Hepatocyte (in vitro differentiated cells): ENCODE results near the gene TTC1. TPM values are rescaled to one million over a fixed set of nuclear protein-coding genes. Genes with fewer than 3 reads are reported as not detected.

Experiments used
- DNase-seq: peaks from one replicate; pipeline ENCODE4 v3.0.0-alpha.2; 2016; ENCODE audit warnings: low spot score
- H2AFZ ChIP-seq: fragments of 200-600 bp; sonication (generic); 2 replicates; pipeline ENCODE4 v1.6.0; 2016; ENCODE audit warnings: antibody characterized with exemption, mild to moderate bottlenecking
- H3K27ac ChIP-seq: fragments of 200-600 bp; sonication (generic); 2 replicates; pipeline ENCODE4 v1.5.1; 2016; ENCODE audit warnings: mild to moderate bottlenecking
- H3K27me3 ChIP-seq: fragments of 200-600 bp; sonication (generic); 2 replicates; pipeline ENCODE4 v1.6.1; 2016
- H3K36me3 ChIP-seq: fragments of 200-600 bp; sonication (generic); replicated peaks from 2 replicates; pipeline ENCODE4 v1.5.1; 2016; ENCODE audit warnings: low read depth; ENCODE audit not compliant: insufficient read depth
- H3K4me1 ChIP-seq: fragments of 200-600 bp; sonication (generic); 2 replicates; pipeline ENCODE4 v1.5.1; 2016; ENCODE audit warnings: mild to moderate bottlenecking, moderate library complexity; ENCODE audit not compliant: insufficient read depth
- H3K4me2 ChIP-seq: fragments of 200-600 bp; sonication (generic); 2 replicates; pipeline ENCODE4 v1.6.0; 2016
- H3K4me3 ChIP-seq: fragments of 200-600 bp; sonication (generic); 2 replicates; pipeline ENCODE4 v1.5.1; 2016; ENCODE audit warnings: mild to moderate bottlenecking
- H3K79me2 ChIP-seq: fragments of 200-600 bp; sonication (generic); 2 replicates; pipeline ENCODE4 v1.6.0; 2017; ENCODE audit warnings: mild to moderate bottlenecking
- H3K9me2 ChIP-seq: fragments of 200-600 bp; sonication (generic); replicated peaks from 2 replicates; pipeline ENCODE4 v1.6.0; 2017; ENCODE audit warnings: mild to moderate bottlenecking; ENCODE audit not compliant: insufficient read depth
- H3K9me3 ChIP-seq: fragments of 200-600 bp; sonication (generic); 2 replicates; pipeline ENCODE4 v1.5.1; 2016; ENCODE audit warnings: low read depth, mild to moderate bottlenecking
- H4K20me1 ChIP-seq: fragments of 200-600 bp; sonication (generic); 2 replicates; pipeline ENCODE4 v1.6.0; 2016; ENCODE audit warnings: mild to moderate bottlenecking; ENCODE audit not compliant: insufficient read depth, poor library complexity, severe bottlenecking
- CTCF ChIP-seq: fragments of 200-600 bp; sonication (generic); IDR thresholded peaks from 2 replicates; pipeline ENCODE4 v1.5.1; 2016; ENCODE audit warnings: antibody characterized with exemption, mild to moderate bottlenecking; ENCODE audit not compliant: poor library complexity
- EZH2 ChIP-seq: fragments of 200-600 bp; sonication (generic); IDR thresholded peaks from 2 replicates; pipeline ENCODE4 v1.6.1; 2016; ENCODE audit warnings: antibody characterized with exemption, mild to moderate bottlenecking, borderline replicate concordance
- EZH2phosphoT487 ChIP-seq: fragments of 200-600 bp; sonication (generic); IDR thresholded peaks from one replicate; pipeline ENCODE4 v1.6.1; 2018; ENCODE audit warnings: antibody characterized with exemption, mild to moderate bottlenecking, low read depth, moderate library complexity; ENCODE audit not compliant: unreplicated experiment, severe bottlenecking
- WGBS: methylation state at CpG from one replicate; pipeline ENCODE4 v1.1.6; 2016; ENCODE audit warnings: low lambda C conversion rate; ENCODE audit errors: missing lambda C conversion rate; 5-methylcytosine and 5-hydroxymethylcytosine counted together
- polyA plus RNA-seq: library from polyadenylated mRNA; unstranded; fragments of >200 nt; fragmentation: Nextera tagmentation; extraction: Ambion mirVana; gene quantifications from 2 replicates; pipeline ENCODE4 v1.2.1, GENCODE V29; 2016
- total RNA-seq: library from RNA; depleted of rRNA; stranded (reverse); fragments of >200 nt; gene quantifications from 2 replicates; pipeline ENCODE4 v1.2.3, GENCODE V29; 2014

TTC1 gene
- total and polyA plus RNA-seq, 2 experiments from 2014 or later: 46.9 to 57.3 TPM

- no peak overlapping the region for H2AFZ ChIP-seq
- no peak for DNase-seq
- no peaks in the 10 kb centered on the region for H3K9me2 ChIP-seq
- no peaks in the 10 kb centered on the region for H4K20me1 ChIP-seq
- H3K4me3 ChIP-seq: no peak overlapping the region
- peaks cover 4% of the 10 kb centered on the region for H3K36me3 ChIP-seq
- TF ChIP-seq EZH2phosphoT487: no peak
- no peak for TF ChIP-seq EZH2
- TF ChIP-seq CTCF: no peak
- peaks cover 6% of the 10 kb centered on the region for H3K4me1 ChIP-seq
- H3K4me2 ChIP-seq: no peak overlapping the region
- H3K9me3 ChIP-seq: no peaks in the 10 kb centered on the region
- no peak overlapping the region for H3K27ac ChIP-seq
- no peaks in the 10 kb centered on the region for H3K27me3 ChIP-seq
- H3K79me2 ChIP-seq: peaks cover 6% of the 10 kb centered on the region
- WGBS: 100% methylated on average over 1 of the region's 1 CpG
These were observed 27.3 kb downstream of the TTC1 start for GRCh38 chr5:160036243-160036642.

GRCh38 chr5:160036884-160037283 is 27.9 kb downstream of the TTC1 start:
- TF ChIP-seq EZH2phosphoT487 (no peak), CTCF (no peak), EZH2 (no peak)
- Histone ChIP-seq H4K20me1 (no peaks in the 10 kb centered on the region), H3K9me3 (no peaks in the 10 kb centered on the region), H3K9me2 (no peaks in the 10 kb centered on the region), H3K36me3 (peaks cover 4% of the 10 kb centered on the region), H3K4me3 (no peak overlapping the region), H3K4me1 (peaks cover 5% of the 10 kb centered on the region), H3K27ac (no peak overlapping the region), H2AFZ (no peak overlapping the region), H3K79me2 (peaks cover 4% of the 10 kb centered on the region), H3K4me2 (no peak overlapping the region), H3K27me3 (no peaks in the 10 kb centered on the region)
- no peak for DNase-seq

DNA sequence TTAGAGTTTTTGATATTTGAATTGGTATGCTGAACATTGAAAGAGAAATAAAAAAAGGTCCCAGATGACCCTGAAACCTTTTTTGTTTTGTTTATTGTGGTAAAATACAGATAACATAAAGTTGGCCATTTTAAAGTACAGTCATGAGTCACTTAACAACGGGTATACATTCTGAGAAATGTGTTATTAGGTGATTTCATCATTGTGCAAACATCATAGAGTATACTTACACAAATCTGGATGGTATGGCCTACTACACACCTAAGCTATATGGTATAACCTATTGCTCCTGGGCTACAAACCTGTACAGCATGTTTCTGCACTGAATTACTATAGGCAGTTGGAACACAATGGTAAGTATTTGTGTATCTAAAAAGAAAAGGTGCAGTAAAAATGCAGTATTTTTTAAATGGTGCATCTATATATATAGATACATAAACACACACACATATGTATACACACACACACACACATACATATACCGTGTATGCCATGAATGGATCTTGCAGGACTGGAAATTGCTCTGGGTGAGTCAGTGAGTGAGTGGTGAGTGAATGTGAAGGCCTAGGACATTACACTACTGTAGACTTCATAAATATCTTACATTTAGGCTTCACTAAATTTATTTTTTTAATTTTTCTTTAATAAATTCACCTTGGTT is 31.0 kb downstream of the TTC1 start:
- WGBS: 67% methylated on average over 2 of the region's 2 CpGs
- Histone ChIP-seq H2AFZ (no peak overlapping the region), H3K4me3 (no peak overlapping the region), H4K20me1 (no peaks in the 10 kb centered on the region), H3K36me3 (no peaks in the 10 kb centered on the region), H3K27me3 (no peaks in the 10 kb centered on the region), H3K4me1 (peaks cover 5% of the 10 kb centered on the region), H3K27ac (peak overlapping the region; percentile 36), H3K9me3 (no peaks in the 10 kb centered on the region), H3K9me2 (no peaks in the 10 kb centered on the region), H3K4me2 (no peak overlapping the region), H3K79me2 (no peaks in the 10 kb centered on the region)
- TF ChIP-seq EZH2 (no peak), CTCF (no peak), EZH2phosphoT487 (no peak)
- DNase-seq: peak; percentile 21

- H3K4me2 ChIP-seq: no peak overlapping the region
- no peak for DNase-seq
- peaks cover 5% of the 10 kb centered on the region for H3K4me1 ChIP-seq
- H3K36me3 ChIP-seq: no peaks in the 10 kb centered on the region
- TF ChIP-seq EZH2phosphoT487 (no peak), CTCF (no peak), EZH2 (no peak)
- H3K27ac ChIP-seq: peak overlapping the region; percentile 36
- H3K27me3 ChIP-seq: no peaks in the 10 kb centered on the region
- H3K4me3 ChIP-seq: no peak overlapping the region
- no peak overlapping the region for H2AFZ ChIP-seq
- 98% methylated on average over 2 of the region's 2 CpGs for WGBS
- no peaks in the 10 kb centered on the region for H3K9me3 ChIP-seq
- H4K20me1 ChIP-seq: no peaks in the 10 kb centered on the region
- no peaks in the 10 kb centered on the region for H3K9me2 ChIP-seq
- H3K79me2 ChIP-seq: no peaks in the 10 kb centered on the region
These were observed 31.5 kb downstream of the TTC1 start for GRCh38 chr5:160040471-160040835.
